Stimulated activated CD4-positive, alpha-beta T cell treated with anti-CD3 and anti-CD28 coated beads, TNF-alpha, amount 100 ng/mL, for 48 hours (primary cell): Measurements from ENCODE around the gene BCAP29.
A peak's percentile ranks its signal among the peaks of the same experiment; 100 is the strongest.
"Not testable (repeated sequence)": the region's sequence is repeated elsewhere in the genome, so short reads cannot be mapped to it uniquely, and the experiment has no call there.

Experiments used
- DNase-seq, 3 donors: peaks; one replicate each; pipeline ENCODE4 v3.0.0-alpha.2; 2020; ENCODE audit warnings: low read depth in 3 of 3

BCAP29 gene

DNA sequence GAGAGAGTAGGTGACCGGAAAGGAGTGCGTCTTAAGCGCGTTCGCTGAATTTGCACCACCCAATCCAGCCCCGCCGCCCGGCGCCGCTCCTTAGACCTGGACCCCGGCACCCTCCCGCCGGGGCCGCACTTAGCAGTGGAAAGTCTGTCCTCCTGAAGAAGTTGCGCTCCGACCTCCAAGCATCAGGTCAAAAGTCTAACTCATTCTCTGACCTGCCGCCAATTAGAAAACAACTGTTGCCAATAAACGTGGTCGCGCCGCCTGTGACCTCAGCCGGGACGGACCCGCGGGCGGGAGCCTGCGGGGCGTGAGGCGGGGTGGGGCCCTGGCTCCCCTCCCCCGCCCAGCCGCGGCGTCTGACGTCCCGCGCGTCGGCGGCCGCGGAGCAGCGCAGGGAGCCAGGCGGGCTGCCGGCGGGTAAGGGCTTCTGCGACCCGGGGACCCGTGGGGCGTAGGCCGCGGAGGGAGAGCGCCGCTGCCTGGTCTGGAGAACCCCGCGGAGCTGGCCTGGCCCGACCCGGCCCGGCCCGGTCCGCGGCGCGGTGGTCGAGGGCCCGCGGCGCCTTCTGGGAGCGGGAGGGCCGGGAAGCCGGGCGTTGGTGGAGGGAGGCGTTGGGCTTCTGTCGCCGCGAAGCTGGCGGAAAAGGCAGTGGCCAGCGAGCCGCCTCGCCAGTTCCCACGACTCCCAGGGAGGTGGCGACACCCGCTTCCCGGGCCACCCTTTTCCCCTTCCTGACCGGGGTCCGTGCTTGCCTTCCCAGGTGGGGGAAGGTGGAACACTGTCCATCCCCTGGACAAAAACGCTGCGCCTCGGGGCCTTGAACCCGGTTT lies at the start of gene BCAP29:
TSS of gene BCAP29 (plus strand) at position 362 of the 831 bp plus-strand sequence. CDS start 527 bp downstream, outside the sequence.
- peak; percentile 37 to 58 (median 46) for DNase-seq

- no peak for DNase-seq
Observed at GRCh38 chr7:107530751-107531150, 49.3 kb upstream of the BCAP29 start.

- no peak for DNase-seq
Observed at GRCh38 chr7:107534139-107534538, 45.9 kb upstream of the BCAP29 start.

DNA sequence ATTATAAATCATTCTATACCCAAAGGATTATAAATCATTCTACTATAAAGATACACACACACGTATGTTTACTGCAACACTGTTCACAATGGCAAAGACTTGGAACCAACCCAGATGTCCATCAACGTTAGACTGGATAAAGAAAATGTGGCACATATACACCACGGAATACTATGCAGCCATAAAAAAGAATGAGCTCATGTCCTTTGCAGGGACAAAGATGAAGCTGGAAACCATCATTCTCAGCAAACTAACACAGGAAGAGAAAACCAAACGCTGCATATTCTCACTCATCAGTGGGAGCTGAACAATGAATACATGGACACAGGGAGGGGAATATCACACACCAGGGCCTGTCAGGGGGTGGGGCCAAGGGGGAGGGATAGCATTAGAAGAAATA lies 42.8 kb upstream of the BCAP29 start:
- not testable (repeated sequence) for DNase-seq

DNA sequence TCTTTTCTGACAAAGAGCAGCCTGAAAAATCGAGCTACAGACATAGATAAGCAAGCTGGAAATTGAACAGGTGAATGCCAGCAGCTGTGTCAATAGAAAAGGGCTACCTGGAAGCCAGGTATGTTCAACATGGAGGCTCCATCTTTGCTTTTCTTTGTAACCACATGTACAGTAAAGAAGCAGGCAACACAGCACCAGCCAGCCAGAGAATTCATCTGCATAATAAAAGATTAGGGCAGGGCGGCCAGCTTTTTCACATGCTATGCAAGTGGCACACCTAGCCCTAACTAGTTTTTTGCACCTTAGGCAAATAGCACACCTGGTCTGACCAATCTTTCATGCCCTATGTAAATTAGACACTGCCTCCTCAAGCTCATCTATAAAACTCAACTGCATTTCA lies 42.0 kb upstream of the BCAP29 start:
- no peak for DNase-seq

- no peak for DNase-seq
Observed at GRCh38 chr7:107543338-107543993, 36.6 kb upstream of the BCAP29 start.

DNA sequence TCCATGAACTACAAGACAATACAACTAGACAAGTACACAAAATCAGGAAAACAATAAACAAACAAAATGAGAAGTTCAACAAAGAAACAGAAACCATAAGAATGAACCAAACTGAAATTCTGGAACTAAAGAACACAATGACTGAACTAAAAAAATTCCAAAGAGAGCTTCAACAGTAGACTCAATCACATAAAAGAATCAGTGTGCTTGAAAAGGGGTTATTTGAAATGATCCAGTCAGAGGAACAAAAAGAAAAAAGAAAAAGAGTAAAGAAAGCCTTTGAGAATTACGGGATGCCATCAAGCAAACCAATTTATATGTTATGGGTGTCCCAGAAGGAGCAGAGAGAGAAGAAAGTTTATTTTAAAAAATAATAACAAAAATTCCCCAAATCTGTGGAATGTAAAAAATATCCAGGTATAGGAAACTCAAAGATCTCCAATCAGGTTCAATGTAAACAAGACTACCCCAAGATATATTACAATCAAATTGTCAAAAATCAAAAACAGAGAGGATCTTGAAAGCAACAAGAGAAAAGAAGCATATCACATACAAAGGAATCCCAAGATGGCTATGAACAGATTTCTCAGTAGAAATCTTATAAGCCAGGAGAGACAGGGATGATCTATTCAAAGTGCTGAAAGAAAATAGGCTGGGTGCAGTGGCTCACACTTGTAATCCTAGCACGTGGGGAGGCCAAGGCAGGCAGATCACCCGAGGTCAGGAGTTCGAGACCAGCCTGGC lies 35.0 kb upstream of the BCAP29 start:
- DNase-seq = no peak

DNA sequence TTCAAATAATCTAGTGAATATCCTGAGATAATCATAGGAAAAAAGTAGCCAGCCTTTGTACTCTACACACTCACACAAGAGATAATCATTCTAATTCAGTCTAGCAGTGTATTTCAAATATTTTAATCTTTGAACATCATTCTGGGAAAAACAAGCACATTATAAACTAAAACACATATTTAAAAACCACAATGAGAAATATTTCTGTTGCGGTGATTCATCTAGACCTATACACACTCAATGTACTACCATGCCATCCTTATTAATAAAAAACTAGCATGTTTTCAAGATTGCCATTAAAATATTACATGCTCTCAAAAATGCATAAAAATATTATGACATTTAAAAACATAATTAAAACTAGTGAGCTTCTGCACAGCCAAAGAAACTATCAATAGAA lies 28.1 kb upstream of the BCAP29 start:
- no peak for DNase-seq

GRCh38 chr7:107555893-107556292 lies 24.2 kb upstream of the BCAP29 start:
- no peak for DNase-seq

- DNase-seq = no peak
Observed at GRCh38 chr7:107559864-107560263, 20.2 kb upstream of the BCAP29 start.

GRCh38 chr7:107560898-107561516 lies 19.0 kb upstream of the BCAP29 start:
- DNase-seq = no peak

- no peak for DNase-seq
Observed at GRCh38 chr7:107563081-107563774, 16.8 kb upstream of the BCAP29 start.

DNA sequence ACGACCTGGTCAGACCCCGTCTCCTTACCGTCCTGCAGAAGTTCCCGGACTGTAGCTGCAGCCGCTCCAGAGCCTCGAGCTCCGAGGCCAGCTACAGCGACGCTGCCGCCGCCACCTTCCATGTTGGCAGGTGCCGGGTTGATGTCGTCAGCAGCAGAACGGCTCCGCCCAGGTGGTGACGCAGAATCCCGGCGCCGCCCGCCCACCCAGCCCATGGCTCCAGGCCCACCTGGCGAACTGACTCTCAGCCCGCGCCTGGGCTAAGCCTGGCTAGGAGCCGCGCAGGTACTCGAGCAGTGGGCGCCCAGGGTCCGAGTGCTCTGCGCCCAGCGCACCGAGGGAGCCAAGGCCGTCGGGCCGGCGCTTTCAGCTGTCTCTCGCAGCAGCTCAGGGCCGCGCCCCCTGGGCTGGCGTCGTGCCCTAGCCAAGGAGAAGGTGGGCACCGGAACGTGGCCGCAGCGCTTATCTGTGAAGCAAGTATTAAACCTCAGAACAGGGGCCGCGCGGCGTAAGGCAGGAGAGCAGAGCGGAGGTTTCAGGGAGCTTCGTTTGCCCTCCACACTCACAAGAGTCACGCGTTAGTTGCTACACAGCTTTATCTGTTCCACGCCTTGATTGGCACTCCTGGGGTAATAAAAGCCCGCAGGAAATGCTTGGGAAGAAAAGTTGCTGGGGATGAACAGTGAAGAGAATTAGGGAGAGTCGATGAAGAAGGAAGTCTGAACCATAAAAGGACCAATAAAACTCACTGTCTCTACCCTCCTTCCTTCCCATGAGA lies 16.1 kb upstream of the BCAP29 start, which contains the start of the genes COG5 and DUS4L:
TSS of gene COG5 (minus strand) at position 146 of the 778 bp plus-strand sequence. CDS start at position 122, 24 bp downstream.
TSS of gene DUS4L (plus strand) at position 197 of the 778 bp plus-strand sequence. CDS start 3,100 bp downstream, outside the sequence.
- DNase-seq = peak; percentile 68 to 82 (median 72)

- no peak for DNase-seq
Observed at GRCh38 chr7:107564553-107565298, 15.3 kb upstream of the BCAP29 start.

DNA sequence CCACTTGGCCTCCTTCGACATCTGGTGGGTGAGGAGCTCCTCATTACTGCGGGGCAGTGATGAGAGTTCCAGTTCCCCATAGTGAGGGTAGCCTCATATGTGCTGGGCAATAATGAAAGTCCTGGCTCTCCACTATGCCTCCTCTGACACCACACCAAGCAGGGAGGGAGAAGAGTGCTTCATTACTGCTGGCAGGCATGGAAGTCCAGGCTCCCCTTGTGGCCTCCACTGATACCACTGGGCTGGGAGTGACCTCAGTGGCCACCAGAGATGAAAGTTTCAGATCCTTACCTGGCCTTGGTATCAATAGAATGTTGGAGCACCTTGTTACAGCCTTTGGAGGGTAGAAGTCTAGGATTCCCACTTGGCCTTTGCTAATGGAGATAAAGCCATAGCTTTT lies 9.7 kb upstream of the BCAP29 start:
- no peak for DNase-seq

- no peak for DNase-seq
Observed at GRCh38 chr7:107573537-107573936, 6.5 kb upstream of the BCAP29 start.

DNA sequence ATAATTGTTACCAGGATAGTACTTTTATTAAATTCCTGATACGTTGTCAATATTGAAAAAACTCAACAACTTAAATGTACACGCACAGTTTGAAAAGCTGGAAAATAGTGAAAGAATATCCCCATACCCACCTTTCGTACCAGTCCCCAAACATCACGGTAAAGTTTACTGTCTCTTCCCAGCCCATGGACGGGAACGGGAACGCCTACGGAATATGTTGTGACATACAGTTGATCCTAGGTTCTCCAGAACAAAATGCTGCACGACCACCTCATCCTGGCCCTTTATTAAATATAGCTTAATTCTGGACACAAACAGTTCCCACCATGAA lies 527 bp upstream of the BCAP29 start:
- no peak for DNase-seq

- no peak for DNase-seq
Observed at GRCh38 chr7:107580716-107581383, 804 bp downstream of the BCAP29 start.

DNA sequence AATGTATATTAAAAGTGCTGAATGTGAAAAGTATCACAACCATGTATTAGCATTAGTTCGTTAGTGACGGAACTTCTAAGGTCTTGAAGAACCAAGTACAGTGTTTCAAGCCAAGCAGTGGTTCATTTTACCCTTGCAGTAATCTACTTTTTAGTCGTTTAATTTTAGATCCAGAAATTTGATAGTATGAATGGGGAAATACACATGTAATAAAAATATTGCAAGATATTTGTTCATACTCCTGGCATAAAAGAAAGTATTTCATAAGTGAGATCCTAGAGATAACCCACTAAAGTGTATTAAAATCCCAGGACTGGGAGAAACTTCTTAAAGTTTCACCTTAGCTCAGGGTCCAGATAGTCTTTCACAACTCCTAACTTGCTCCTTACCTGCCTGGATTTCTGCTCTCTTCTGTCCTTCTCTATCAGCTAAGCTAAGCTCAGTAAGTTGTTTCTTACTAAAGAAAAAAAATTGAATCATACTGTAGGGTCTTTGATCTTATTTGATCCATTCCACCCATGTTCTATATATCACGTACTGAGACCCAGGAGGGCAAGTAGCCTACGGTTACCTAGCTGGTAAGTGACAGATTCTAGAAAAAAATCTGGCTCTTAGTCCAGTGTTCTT lies 1.5 kb downstream of the BCAP29 start:
- DNase-seq = no peak
